ENCODE results near the gene SCYL2. TPM values are rescaled to one million over a fixed set of nuclear protein-coding genes. Genes with fewer than 3 reads are reported as not detected.
"Not testable (repeated sequence)": the region's sequence is repeated elsewhere in the genome, so short reads cannot be mapped to it uniquely, and the experiment has no call there.

Gene SCYL2
- total RNA-seq, 2 experiments from 2014 or later = 37.5 to 40.8 TPM

GRCh38 chr12:100263131-100263530 lies 3.8 kb upstream of the SCYL2 start:
- Histone ChIP-seq H3K36me3 (ENCODE audit: insufficient read depth, low read length) (no peaks in the 10 kb centered on the region), H3K4me3 (ENCODE audit: low read length) (no peak overlapping the region), H3K9me3 (ENCODE audit: control insufficient read depth in 1 of 2, insufficient read depth in 1 of 2, low read length in 2 of 2) (no peaks in the 10 kb centered on the region), H3K27me3 (ENCODE audit: control insufficient read depth in 1 of 2, insufficient read depth in 2 of 2, low read length in 2 of 2) (no peaks in the 10 kb centered on the region), H3K4me1 (ENCODE audit: insufficient read depth, low read length) (peaks cover 6% of the 10 kb centered on the region), H3K27ac (ENCODE audit: low read depth in 1 of 2, low read length in 2 of 2) (no peak overlapping the region)
- H3K27ac Mint-ChIP-seq = no peak overlapping the region
- no peak for DNase-seq
- H3K36me3 Mint-ChIP-seq (ENCODE audit: low read depth) = peaks cover 13% of the 10 kb centered on the region
- intact Hi-C loops (cut with DNase I, micrococcal nuclease) = loop anchor here in 1 of 2 experiments (10.0 kb wide), 2 partner anchors 1562 to 1618 kb away; partner anchors contain the start of genes APAF1 and IKBIP
- TF ChIP-seq CTCF (IDR thresholded peaks at IDR 0.05) = no peak
- ChIA-PET CTCF (no interaction called here), POLR2A (interaction anchor here (1.4 kb wide), 1 partner anchor 63 kb away, joined by 4 read pairs; the partner anchor contains the start of gene ACTR6)
- H3K4me1 Mint-ChIP-seq (ENCODE audit: low read depth) = peaks cover 19% of the 10 kb centered on the region
- H3K27me3 Mint-ChIP-seq = no peaks in the 10 kb centered on the region
- ATAC-seq (ENCODE audit: poor library complexity) = no peak
- no peaks in the 10 kb centered on the region for H3K9me3 Mint-ChIP-seq
- no peak overlapping the region for H3K4me3 Mint-ChIP-seq

- H3K27me3 Mint-ChIP-seq; H3K27ac ChIP-seq (ENCODE audit: low read depth in 1 of 2, low read length in 2 of 2); H3K36me3 ChIP-seq (ENCODE audit: insufficient read depth, low read length); H3K9me3 Mint-ChIP-seq; DNase-seq; ATAC-seq (ENCODE audit: poor library complexity); H3K9me3 ChIP-seq (ENCODE audit: control insufficient read depth in 1 of 2, insufficient read depth in 1 of 2, low read length in 2 of 2); H3K4me3 Mint-ChIP-seq; H3K4me3 ChIP-seq (ENCODE audit: low read length); H3K27me3 ChIP-seq (ENCODE audit: control insufficient read depth in 1 of 2, insufficient read depth in 2 of 2, low read length in 2 of 2); CTCF ChIA-PET: not testable (repeated sequence)
- POLR2A ChIA-PET = interaction anchor here (3.4 kb wide), 1 partner anchor 64 kb away, joined by 72 read pairs; the partner anchor contains the start of gene ACTR6
- H3K4me1 ChIP-seq (ENCODE audit: insufficient read depth, low read length) = peaks cover 12% of the 10 kb centered on the region
- intact Hi-C loops (cut with DNase I, micrococcal nuclease) = loop anchor here (2.0 to 10.0 kb wide), 5 partner anchors 120 to 1797 kb away; partner anchors contain the start of genes APAF1 (in 1 of the 2), BLTP3B (in 1 of the 2), IKBIP (in 1 of the 2) and WASHC3 (in 1 of the 2)
- peak overlapping the region; percentile 22 for H3K27ac Mint-ChIP-seq
- H3K36me3 Mint-ChIP-seq (ENCODE audit: low read depth) = peaks cover 13% of the 10 kb centered on the region
- peaks cover 35% of the 10 kb centered on the region for H3K4me1 Mint-ChIP-seq (ENCODE audit: low read depth)
Measured at GRCh38 chr12:100265107-100265506, 1.9 kb upstream of the SCYL2 start.

GRCh38 chr12:100265732-100266584 lies 1.0 kb upstream of the SCYL2 start:
- H3K27me3 ChIP-seq (ENCODE audit: control insufficient read depth in 1 of 2, insufficient read depth in 2 of 2, low read length in 2 of 2) = no peaks in the 10 kb centered on the region
- no peak for ATAC-seq (ENCODE audit: poor library complexity)
- H3K4me3 Mint-ChIP-seq = peak overlapping the region; percentile 98
- ChIA-PET POLR2A (interaction anchor here (0.9 to 3.4 kb wide), 8 partner anchors 9 to 1014 kb away, joined by 3 to 72 read pairs (median 4); partner anchors contain the start of genes ACTR6 and UTP20), CTCF (interaction anchor here (0.9 kb wide), 1 partner anchor 111 kb away, joined by 3 read pairs; no protein-coding TSS in a partner anchor)
- peaks cover 13% of the 10 kb centered on the region for H3K36me3 Mint-ChIP-seq (ENCODE audit: low read depth)
- H3K27ac Mint-ChIP-seq = peak overlapping the region; percentile 96
- no peak for DNase-seq
- H3K27ac ChIP-seq (ENCODE audit: low read depth in 1 of 2, low read length in 2 of 2) = peak overlapping the region in 1 of 2 donors; percentile 38
- TF ChIP-seq CTCF (IDR thresholded peaks at IDR 0.05) = no peak
- H3K9me3 ChIP-seq (ENCODE audit: control insufficient read depth in 1 of 2, insufficient read depth in 1 of 2, low read length in 2 of 2) = no peaks in the 10 kb centered on the region
- intact Hi-C loops (cut with DNase I, micrococcal nuclease) = loop anchor here (2.0 to 10.0 kb wide), 7 partner anchors 65 to 1796 kb away; partner anchors contain the start of genes ACTR6 (in 1 of the 2), APAF1 (in 1 of the 2), BLTP3B (in 1 of the 2) and IKBIP (in 1 of the 2)
- H3K4me3 ChIP-seq (ENCODE audit: low read length) = peak overlapping the region; percentile 85
- no peaks in the 10 kb centered on the region for H3K27me3 Mint-ChIP-seq
- H3K9me3 Mint-ChIP-seq = no peaks in the 10 kb centered on the region
- peaks cover 12% of the 10 kb centered on the region for H3K4me1 ChIP-seq (ENCODE audit: insufficient read depth, low read length)
- peaks cover 35% of the 10 kb centered on the region for H3K4me1 Mint-ChIP-seq (ENCODE audit: low read depth)
- no peaks in the 10 kb centered on the region for H3K36me3 ChIP-seq (ENCODE audit: insufficient read depth, low read length)

Data from CD4-positive, alpha-beta T cell (primary cell).